T-helper 2 cell treated with Interferon-gamma antibody and Interleukin-4, amounts not matched to agents 5 μg/mL and 100 μg/mL, for 36 hours (primary cell): ENCODE data around the gene SKIC2.

Experiments
- DNase-seq: peaks from one replicate; pipeline ENCODE4 v3.0.0; 2021; ENCODE audit warnings: low spot score
- H3K27ac Mint-ChIP-seq: one replicate; pipeline ENCODE4 v1.8.0; 2021; ENCODE audit warnings: mild to moderate bottlenecking, mixed read lengths
- H3K27me3 Mint-ChIP-seq: one replicate; pipeline ENCODE4 v1.8.0; 2021; ENCODE audit warnings: low read depth, mixed read lengths
- H3K36me3 Mint-ChIP-seq: one replicate; pipeline ENCODE4 v1.8.0; 2021; ENCODE audit warnings: low read depth, mixed read lengths
- H3K4me1 Mint-ChIP-seq: one replicate; pipeline ENCODE4 v1.8.0; 2021; ENCODE audit warnings: low read depth, mixed read lengths
- H3K4me3 Mint-ChIP-seq: one replicate; pipeline ENCODE4 v1.8.0; 2022; ENCODE audit warnings: mild to moderate bottlenecking, moderate library complexity, mixed read lengths
- H3K9me3 Mint-ChIP-seq: one replicate; pipeline ENCODE4 v1.8.0; 2021; ENCODE audit warnings: mixed read lengths

Gene SKIC2

GRCh38 chr6:31949926-31950548 lies 8.9 kb upstream of the SKIC2 start:
- H3K36me3 Mint-ChIP-seq, result peaks cover 22% of the 10 kb centered on the region
- DNase-seq, result no peak
- H3K4me3 Mint-ChIP-seq, result no peak overlapping the region
- no peaks in the 10 kb centered on the region for H3K27me3 Mint-ChIP-seq
- H3K4me1 Mint-ChIP-seq, result no peaks in the 10 kb centered on the region
- H3K27ac Mint-ChIP-seq, result no peak overlapping the region
- no peaks in the 10 kb centered on the region for H3K9me3 Mint-ChIP-seq

- no peaks in the 10 kb centered on the region for H3K9me3 Mint-ChIP-seq
- peaks cover 34% of the 10 kb centered on the region for H3K36me3 Mint-ChIP-seq
- H3K27ac Mint-ChIP-seq, result peak overlapping the region; percentile 27
- H3K4me3 Mint-ChIP-seq, result no peak overlapping the region
- peaks cover 4% of the 10 kb centered on the region for H3K4me1 Mint-ChIP-seq
- H3K27me3 Mint-ChIP-seq, result no peaks in the 10 kb centered on the region
- peak; percentile 36 for DNase-seq
Observed at GRCh38 chr6:31952140-31952805, 6.7 kb upstream of the SKIC2 start.

GRCh38 chr6:31952890-31953289 lies 6.1 kb upstream of the SKIC2 start:
- H3K4me3 Mint-ChIP-seq, result no peak overlapping the region
- no peaks in the 10 kb centered on the region for H3K9me3 Mint-ChIP-seq
- peak overlapping the region; percentile 27 for H3K27ac Mint-ChIP-seq
- DNase-seq, result no peak
- H3K36me3 Mint-ChIP-seq, result peaks cover 34% of the 10 kb centered on the region
- H3K4me1 Mint-ChIP-seq, result peaks cover 10% of the 10 kb centered on the region
- H3K27me3 Mint-ChIP-seq, result no peaks in the 10 kb centered on the region

GRCh38 chr6:31954511-31954910 lies 4.5 kb upstream of the SKIC2 start:
- Mint-ChIP-seq H3K9me3 (no peaks in the 10 kb centered on the region), H3K27me3 (no peaks in the 10 kb centered on the region), H3K36me3 (peaks cover 39% of the 10 kb centered on the region), H3K4me3 (no peak overlapping the region), H3K27ac (no peak overlapping the region), H3K4me1 (peaks cover 17% of the 10 kb centered on the region)
- DNase-seq, result no peak

GRCh38 chr6:31956796-31957195 lies 2.2 kb upstream of the SKIC2 start:
- H3K27ac Mint-ChIP-seq, result no peak overlapping the region
- no peaks in the 10 kb centered on the region for H3K9me3 Mint-ChIP-seq
- H3K36me3 Mint-ChIP-seq, result peaks cover 55% of the 10 kb centered on the region
- H3K4me1 Mint-ChIP-seq, result peaks cover 27% of the 10 kb centered on the region
- H3K27me3 Mint-ChIP-seq, result no peaks in the 10 kb centered on the region
- no peak for DNase-seq
- H3K4me3 Mint-ChIP-seq, result peak overlapping the region; percentile 94

GRCh38 chr6:31958412-31958740 lies 599 bp upstream of the SKIC2 start:
- DNase-seq, result no peak
- no peaks in the 10 kb centered on the region for H3K9me3 Mint-ChIP-seq
- H3K36me3 Mint-ChIP-seq, result peaks cover 64% of the 10 kb centered on the region
- H3K27me3 Mint-ChIP-seq, result no peaks in the 10 kb centered on the region
- H3K27ac Mint-ChIP-seq, result peak overlapping the region; percentile 97
- H3K4me1 Mint-ChIP-seq, result peaks cover 27% of the 10 kb centered on the region
- peak overlapping the region; percentile 94 for H3K4me3 Mint-ChIP-seq

GRCh38 chr6:31961616-31962015 lies 2.6 kb downstream of the SKIC2 start:
- peak overlapping the region; percentile 28 for H3K4me3 Mint-ChIP-seq
- H3K27ac Mint-ChIP-seq, result peak overlapping the region; percentile 3
- H3K4me1 Mint-ChIP-seq, result peaks cover 27% of the 10 kb centered on the region
- no peak for DNase-seq
- H3K36me3 Mint-ChIP-seq, result peaks cover 54% of the 10 kb centered on the region
- H3K9me3 Mint-ChIP-seq, result no peaks in the 10 kb centered on the region
- H3K27me3 Mint-ChIP-seq, result no peaks in the 10 kb centered on the region

GRCh38 chr6:31963921-31964320 lies 4.9 kb downstream of the SKIC2 start:
- no peak overlapping the region for H3K27ac Mint-ChIP-seq

GRCh38 chr6:31965700-31966099 lies 6.7 kb downstream of the SKIC2 start:
- no peak overlapping the region for H3K4me3 Mint-ChIP-seq
- H3K36me3 Mint-ChIP-seq, result peaks cover 62% of the 10 kb centered on the region
- no peaks in the 10 kb centered on the region for H3K27me3 Mint-ChIP-seq
- peaks cover 9% of the 10 kb centered on the region for H3K4me1 Mint-ChIP-seq
- DNase-seq, result no peak
- H3K27ac Mint-ChIP-seq, result no peak overlapping the region
- H3K9me3 Mint-ChIP-seq, result no peaks in the 10 kb centered on the region

More at GRCh38 chr6:31963921-31964320, 4.9 kb downstream of the SKIC2 start:
- Mint-ChIP-seq H3K4me1 (peaks cover 13% of the 10 kb centered on the region), H3K27me3 (no peaks in the 10 kb centered on the region), H3K9me3 (no peaks in the 10 kb centered on the region), H3K4me3 (no peak overlapping the region), H3K36me3 (peaks cover 59% of the 10 kb centered on the region)
- DNase-seq, result no peak

- Mint-ChIP-seq H3K4me1 (peaks cover 8% of the 10 kb centered on the region), H3K4me3 (no peak overlapping the region), H3K27me3 (no peaks in the 10 kb centered on the region), H3K9me3 (no peaks in the 10 kb centered on the region), H3K27ac (no peak overlapping the region), H3K36me3 (peaks cover 54% of the 10 kb centered on the region)
- no peak for DNase-seq
Observed at GRCh38 chr6:31966506-31966905, 7.5 kb downstream of the SKIC2 start.

GRCh38 chr6:31966997-31967925 lies 8.3 kb downstream of the SKIC2 start:
- DNase-seq, result no peak
- H3K4me3 Mint-ChIP-seq, result no peak overlapping the region
- H3K4me1 Mint-ChIP-seq, result peaks cover 8% of the 10 kb centered on the region
- H3K9me3 Mint-ChIP-seq, result no peaks in the 10 kb centered on the region
- H3K27ac Mint-ChIP-seq, result no peak overlapping the region
- peaks cover 48% of the 10 kb centered on the region for H3K36me3 Mint-ChIP-seq
- no peaks in the 10 kb centered on the region for H3K27me3 Mint-ChIP-seq

GRCh38 chr6:31967926-31968320 lies 8.9 kb downstream of the SKIC2 start:
- Mint-ChIP-seq H3K27ac (no peak overlapping the region), H3K4me3 (no peak overlapping the region), H3K9me3 (no peaks in the 10 kb centered on the region), H3K4me1 (peaks cover 12% of the 10 kb centered on the region), H3K27me3 (no peaks in the 10 kb centered on the region), H3K36me3 (peaks cover 42% of the 10 kb centered on the region)
- DNase-seq, result no peak

GRCh38 chr6:31968326-31968725 lies 9.4 kb downstream of the SKIC2 start:
- peaks cover 16% of the 10 kb centered on the region for H3K4me1 Mint-ChIP-seq
- H3K27ac Mint-ChIP-seq, result no peak overlapping the region
- no peak for DNase-seq
- H3K27me3 Mint-ChIP-seq, result no peaks in the 10 kb centered on the region
- no peaks in the 10 kb centered on the region for H3K9me3 Mint-ChIP-seq
- no peak overlapping the region for H3K4me3 Mint-ChIP-seq
- H3K36me3 Mint-ChIP-seq, result peaks cover 37% of the 10 kb centered on the region
